NCI-H1417 treated with DMSO at 0.1 percent for 48 hours (cell line): Measurements from ENCODE around the gene PSME1.

Source experiments
- DNase-seq: peaks from one replicate; lab custom pipeline; 2025; lab: John Stamatoyannopoulos, UW

PSME1 gene

DNA sequence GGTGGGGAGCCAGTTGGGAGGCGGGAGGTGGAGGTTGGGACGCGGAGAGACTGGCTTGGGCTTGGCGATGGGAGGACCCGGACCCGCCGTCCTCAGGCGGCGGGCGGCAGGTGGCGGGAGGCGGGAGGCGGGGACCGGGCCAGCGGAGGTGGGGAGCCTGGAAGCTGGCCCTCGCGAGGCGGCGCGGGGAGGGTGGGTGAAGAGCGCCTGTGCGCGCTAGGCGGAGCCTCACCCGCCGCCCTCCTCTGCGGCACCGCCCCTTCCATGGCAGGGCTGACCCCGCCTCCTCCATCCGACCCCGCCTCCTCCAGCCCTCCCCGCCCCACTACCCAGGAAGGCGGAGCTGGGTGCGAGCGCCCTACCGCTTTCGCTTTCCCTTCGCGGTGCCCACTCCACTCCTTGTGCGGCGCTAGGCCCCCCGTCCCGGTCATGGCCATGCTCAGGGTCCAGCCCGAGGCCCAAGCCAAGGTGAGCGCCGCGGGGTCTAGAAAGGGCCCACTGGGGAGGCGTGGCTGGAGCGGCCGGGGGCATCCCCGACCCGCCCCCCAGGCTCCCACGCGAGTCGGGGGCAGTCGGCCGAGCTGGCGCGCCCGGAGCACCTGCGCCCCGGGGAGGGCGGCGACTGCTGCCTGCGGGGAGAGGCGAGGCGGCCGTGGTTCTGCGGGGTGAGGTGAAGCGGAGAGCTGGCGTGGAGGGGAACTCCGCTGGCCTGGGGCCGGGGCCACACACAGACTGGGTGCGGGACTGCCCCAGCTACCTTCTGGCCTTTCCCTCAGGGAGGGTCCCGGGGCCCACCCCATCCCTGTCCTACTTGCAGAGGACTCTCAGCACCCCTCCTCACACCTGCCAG, at the start of gene PSME1:
Gene PSME1 (plus strand): TSS at position 361 of the 850 bp plus-strand sequence. CDS start 69 bp downstream, at position 430.
- peak; percentile 77 for DNase-seq

- no peak for DNase-seq
Measured at GRCh38 chr14:24087004-24087403, 49.0 kb upstream of the PSME1 start.

DNA sequence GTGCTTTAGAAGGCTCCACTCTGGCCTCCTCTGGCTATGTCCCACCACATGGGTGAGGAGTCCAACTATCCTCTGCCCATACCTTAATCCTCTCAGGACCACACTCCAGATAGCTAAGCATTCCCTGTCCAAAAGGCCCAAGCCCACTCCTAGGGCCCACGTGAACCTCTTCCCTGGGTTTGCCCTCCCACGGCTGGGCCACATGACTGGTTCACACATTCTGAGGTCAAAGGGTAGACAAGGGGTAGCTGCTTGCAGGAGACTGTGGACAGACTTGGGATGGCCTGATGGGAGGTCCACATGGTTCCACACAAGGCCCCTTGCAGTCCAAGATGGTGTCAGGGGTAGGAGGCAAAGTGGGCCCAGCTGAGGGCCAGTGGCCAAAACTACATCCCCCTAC, 47.9 kb upstream of the PSME1 start:
- no peak for DNase-seq

DNA sequence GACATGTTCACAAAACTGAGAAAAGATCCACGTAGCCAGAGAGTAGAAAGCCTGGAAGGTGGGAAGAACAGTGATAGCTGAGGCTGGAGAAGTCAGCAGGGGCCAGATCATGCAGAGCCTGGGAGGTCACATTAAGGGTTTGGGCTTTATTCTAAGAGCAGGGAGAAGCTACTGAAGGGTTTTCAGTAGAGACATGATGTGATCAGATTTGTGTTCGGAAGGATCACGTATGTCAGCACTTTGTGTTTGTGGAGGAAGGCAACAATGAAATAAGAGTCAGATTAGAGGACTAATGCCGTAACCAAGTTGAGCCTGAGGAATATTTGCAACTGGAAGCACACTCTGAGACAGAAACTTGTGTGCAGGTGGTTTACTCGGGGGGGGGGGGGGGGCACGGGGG, 46.1 kb upstream of the PSME1 start:
- no peak for DNase-seq

- no peak for DNase-seq
Measured at GRCh38 chr14:24092110-24092504, 43.9 kb upstream of the PSME1 start.

GRCh38 chr14:24092505-24093206, 43.3 kb upstream of the PSME1 start:
- no peak for DNase-seq

DNA sequence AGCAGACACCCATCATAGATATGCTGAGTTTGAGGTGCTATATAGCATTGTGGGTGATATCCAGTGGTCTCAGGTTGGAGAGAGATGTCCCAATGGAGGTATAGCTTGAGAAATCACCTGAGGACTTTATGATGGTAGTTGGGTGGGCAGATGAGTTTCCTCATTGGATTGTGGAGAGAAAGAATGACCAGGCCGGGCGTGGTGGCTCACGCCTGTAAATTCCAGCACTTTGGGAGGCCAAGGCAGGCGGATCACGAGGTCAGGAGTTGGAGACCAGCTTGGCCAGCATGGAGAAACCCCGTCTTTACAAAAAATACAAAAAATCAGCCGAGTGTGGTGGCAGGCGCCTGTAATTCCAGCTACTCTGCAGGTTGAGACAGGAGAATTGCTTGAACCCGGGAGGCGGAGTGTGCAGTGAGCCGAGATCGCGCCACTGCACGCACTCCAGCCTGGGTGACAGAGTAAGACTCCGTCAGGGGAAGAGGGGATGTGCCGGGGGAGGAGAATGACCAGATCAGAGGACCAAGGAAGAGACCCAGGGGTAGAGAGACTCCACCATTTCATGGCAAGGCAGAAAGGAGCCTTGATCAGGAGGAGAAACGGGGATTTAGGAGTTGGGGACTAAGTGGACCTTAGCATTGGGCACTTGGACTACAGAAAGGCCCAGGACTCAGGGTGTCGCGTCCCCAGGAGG, 42.6 kb upstream of the PSME1 start:
- DNase-seq: no peak

GRCh38 chr14:24093901-24094840, 41.8 kb upstream of the PSME1 start, which contains the start of gene PCK2:
TSS of gene PCK2 (plus strand) at chr14:24094311. CDS start at chr14:24094406, 95 bp downstream.
- DNase-seq: peak; percentile 71

GRCh38 chr14:24094841-24095270, 41.1 kb upstream of the PSME1 start:
- no peak for DNase-seq

DNA sequence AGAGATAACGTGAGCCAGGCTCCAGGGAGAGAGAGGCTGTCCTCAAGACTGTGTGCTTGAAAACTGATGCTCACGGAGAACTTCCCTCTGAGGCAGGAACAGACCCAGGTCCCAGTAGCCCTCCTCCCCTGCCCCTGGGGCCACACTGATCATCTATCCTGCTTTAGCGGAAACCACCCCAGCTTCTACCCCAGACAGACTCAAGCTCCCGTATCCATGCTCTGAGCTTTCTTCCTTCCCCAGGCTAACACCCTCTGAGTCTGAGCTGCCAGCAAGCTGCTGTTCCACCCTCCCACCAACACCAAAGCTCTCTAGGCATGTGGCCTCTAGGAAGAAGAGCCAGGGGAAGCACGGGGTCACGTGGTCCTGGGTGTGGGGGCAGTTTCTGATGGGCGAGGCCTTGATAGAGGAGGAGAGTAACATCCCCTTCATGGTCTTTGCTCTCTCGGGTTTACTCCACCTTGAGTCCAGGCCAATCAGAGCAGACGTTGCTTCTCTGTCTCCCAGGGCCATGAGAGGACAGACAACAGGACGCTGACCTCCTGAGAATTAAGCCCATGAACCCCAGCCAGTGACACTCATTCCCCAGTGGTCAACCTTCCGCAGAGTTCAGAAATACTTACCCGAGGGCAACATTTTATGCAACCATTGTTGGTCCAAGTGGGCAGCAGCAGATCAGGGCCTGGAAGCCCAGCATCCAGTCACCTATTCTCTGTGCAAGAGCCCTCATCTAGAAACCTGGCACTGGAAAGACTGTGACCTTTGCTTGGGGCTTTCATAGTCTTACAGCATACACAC, 40.5 kb upstream of the PSME1 start:
- no peak for DNase-seq

GRCh38 chr14:24096545-24097181, 39.3 kb upstream of the PSME1 start:
- DNase-seq: no peak

- no peak for DNase-seq
Measured at GRCh38 chr14:24098229-24098926, 37.6 kb upstream of the PSME1 start.

DNA sequence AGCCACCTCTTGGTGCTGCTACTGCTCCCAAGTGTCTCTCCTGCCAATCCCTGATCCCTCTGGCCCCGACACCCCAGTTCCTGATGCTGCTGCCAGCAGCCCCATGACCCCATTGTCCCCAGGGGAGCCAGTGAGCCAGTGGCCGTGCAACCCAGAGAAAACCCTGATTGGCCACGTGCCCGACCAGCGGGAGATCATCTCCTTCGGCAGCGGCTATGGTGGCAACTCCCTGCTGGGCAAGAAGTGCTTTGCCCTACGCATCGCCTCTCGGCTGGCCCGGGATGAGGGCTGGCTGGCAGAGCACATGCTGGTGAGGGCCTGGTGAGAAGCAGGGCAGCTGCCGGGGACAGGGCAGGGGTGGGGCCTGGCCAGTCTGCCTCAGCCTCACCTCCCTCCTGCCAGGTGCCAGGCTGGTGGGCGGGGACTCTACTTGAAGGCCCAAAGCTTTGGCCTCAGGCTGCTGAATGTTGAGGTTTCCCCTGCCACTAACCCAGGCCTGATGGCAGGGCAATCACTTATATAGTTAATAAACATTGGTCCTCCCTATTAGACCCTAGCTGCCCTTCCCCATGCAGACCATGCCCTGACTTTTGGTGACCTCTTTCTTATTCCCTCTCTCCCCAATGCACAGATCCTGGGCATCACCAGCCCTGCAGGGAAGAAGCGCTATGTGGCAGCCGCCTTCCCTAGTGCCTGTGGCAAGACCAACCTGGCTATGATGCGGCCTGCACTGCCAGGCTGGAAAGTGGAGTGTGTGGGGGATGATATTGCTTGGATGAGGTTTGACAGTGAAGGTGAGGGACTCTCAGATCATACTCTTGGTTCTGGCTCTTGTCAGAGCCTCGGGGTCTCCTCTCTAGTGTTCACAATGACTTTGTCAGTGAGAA, 36.8 kb upstream of the PSME1 start:
- no peak for DNase-seq

DNA sequence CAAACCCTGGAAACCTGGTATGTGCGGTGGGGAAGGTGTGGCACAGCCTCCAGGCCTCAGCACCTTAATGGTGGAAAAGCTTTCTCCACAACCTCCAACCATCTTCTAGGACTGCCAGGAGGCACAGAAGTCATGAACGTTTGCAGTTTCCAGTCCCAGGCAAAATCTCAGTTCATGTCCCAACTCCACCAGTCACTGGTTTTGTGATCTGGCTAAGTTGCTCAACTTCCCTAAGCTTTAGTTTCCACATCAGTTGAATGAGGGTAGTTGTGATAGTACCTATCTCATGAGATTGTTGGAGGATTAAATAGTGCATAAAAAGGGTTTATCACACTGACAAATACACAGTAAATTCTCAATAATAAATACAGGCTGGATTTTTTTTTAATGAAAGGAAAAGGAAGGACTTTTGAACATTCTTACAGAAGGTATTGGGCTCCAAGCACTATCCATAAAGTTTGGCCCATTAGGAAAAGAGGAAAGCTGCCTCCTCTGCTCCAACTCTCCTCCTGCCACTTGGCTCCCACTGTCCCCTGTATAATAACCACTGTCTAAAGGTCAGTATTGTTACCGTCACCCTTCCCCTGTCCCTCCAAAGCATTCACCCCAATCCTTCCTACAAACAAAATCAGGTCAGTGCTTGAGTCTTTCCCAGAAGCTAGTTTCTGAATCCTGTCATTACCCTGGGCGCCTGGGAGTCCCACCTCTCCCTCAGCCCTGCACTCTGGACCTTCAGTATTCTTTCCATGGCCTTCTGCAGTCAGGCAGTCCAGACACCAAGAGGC, 35.6 kb upstream of the PSME1 start:
- DNase-seq: no peak

GRCh38 chr14:24100982-24101494, 35.0 kb upstream of the PSME1 start:
- DNase-seq: no peak

- no peak for DNase-seq
Measured at GRCh38 chr14:24102357-24103048, 33.5 kb upstream of the PSME1 start.

DNA sequence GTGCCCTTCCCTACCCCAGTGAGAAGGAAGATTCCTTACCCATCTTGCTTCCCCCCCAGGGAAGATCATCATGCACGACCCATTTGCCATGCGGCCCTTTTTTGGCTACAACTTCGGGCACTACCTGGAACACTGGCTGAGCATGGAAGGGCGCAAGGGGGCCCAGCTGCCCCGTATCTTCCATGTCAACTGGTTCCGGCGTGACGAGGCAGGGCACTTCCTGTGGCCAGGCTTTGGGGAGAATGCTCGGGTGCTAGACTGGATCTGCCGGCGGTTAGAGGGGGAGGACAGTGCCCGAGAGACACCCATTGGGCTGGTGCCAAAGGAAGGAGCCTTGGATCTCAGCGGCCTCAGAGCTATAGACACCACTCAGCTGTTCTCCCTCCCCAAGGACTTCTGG, 32.5 kb upstream of the PSME1 start:
- no peak for DNase-seq
